Upper lobe of right lung (tissue), 1 donor: ENCODE results near the gene CNGB1. TPM values are rescaled to one million over a fixed set of nuclear protein-coding genes. Genes with fewer than 3 reads are reported as not detected.

Experiments
- ATAC-seq: fragments of 200-7000 bp; cut with Tn5 transposase; one replicate; pipeline ENCODE4 v1.9.1; 2020; ENCODE audit warnings: mild to moderate bottlenecking, moderate library complexity
- DNase-seq: peaks from one replicate; pipeline ENCODE4 v3.0.0-alpha.2; 2020
- H3K27ac ChIP-seq: fragments of 200-600 bp; one replicate; pipeline ENCODE4 v1.8.0; 2022
- H3K27me3 ChIP-seq: fragments of 200-600 bp; one replicate; pipeline ENCODE4 v1.8.0; 2022; ENCODE audit warnings: mild to moderate bottlenecking
- H3K36me3 ChIP-seq: fragments of 200-600 bp; one replicate; pipeline ENCODE4 v1.8.0; 2022
- H3K4me1 ChIP-seq: fragments of 200-600 bp; one replicate; pipeline ENCODE4 v1.8.0; 2022
- H3K4me3 ChIP-seq: fragments of 200-600 bp; one replicate; pipeline ENCODE4 v1.8.0; 2022; ENCODE audit warnings: mild to moderate bottlenecking
- H3K9me3 ChIP-seq: fragments of 200-600 bp; one replicate; pipeline ENCODE4 v1.8.0; 2022
- intact Hi-C: fragments of 100-400 bp; cut with DNase I; formaldehyde crosslinking; loops from one replicate; pipeline ENCODE4 v1.11.0; 2022
- total RNA-seq: library from RNA; stranded (reverse); fragmentation: NEBNext Ultra II Directional; extraction: Animal tissue kit (Norgen Biotek cat#: 25700); gene quantifications from one replicate; pipeline ENCODE4 v1.2.1, GENCODE V29; 2021
- TF ChIP-seq, protein P1 (sequence below): fragments of 200-600 bp; IDR thresholded peaks from one replicate; pipeline ENCODE4 v1.8.0; 2022; ENCODE audit warnings: antibody characterized with exemption
- donor health status: DM: no; HTN: yes; CAD: no; lungs with severe emphysema.

Gene CNGB1
- total RNA-seq, 1 donor from 2014 or later, result not detected

- H3K27ac ChIP-seq, result no peak overlapping the region
These were observed 15.2 kb downstream of the CNGB1 start for GRCh38 chr16:57955572-57956188.

GRCh38 chr16:57953857-57954256 lies 17.1 kb downstream of the CNGB1 start:
- no peak for DNase-seq
- Histone ChIP-seq H3K4me1 (peaks cover 4% of the 10 kb centered on the region), H3K9me3 (no peaks in the 10 kb centered on the region), H3K27ac (no peak overlapping the region), H3K4me3 (no peak overlapping the region), H3K27me3 (no peaks in the 10 kb centered on the region), H3K36me3 (no peaks in the 10 kb centered on the region)
- intact Hi-C loops, result no loop called here
- TF ChIP-seq, protein P1, sequence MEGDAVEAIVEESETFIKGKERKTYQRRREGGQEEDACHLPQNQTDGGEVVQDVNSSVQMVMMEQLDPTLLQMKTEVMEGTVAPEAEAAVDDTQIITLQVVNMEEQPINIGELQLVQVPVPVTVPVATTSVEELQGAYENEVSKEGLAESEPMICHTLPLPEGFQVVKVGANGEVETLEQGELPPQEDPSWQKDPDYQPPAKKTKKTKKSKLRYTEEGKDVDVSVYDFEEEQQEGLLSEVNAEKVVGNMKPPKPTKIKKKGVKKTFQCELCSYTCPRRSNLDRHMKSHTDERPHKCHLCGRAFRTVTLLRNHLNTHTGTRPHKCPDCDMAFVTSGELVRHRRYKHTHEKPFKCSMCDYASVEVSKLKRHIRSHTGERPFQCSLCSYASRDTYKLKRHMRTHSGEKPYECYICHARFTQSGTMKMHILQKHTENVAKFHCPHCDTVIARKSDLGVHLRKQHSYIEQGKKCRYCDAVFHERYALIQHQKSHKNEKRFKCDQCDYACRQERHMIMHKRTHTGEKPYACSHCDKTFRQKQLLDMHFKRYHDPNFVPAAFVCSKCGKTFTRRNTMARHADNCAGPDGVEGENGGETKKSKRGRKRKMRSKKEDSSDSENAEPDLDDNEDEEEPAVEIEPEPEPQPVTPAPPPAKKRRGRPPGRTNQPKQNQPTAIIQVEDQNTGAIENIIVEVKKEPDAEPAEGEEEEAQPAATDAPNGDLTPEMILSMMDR, result no peak
- ATAC-seq, result no peak

More at GRCh38 chr16:57955572-57956188, 15.2 kb downstream of the CNGB1 start:
- Histone ChIP-seq H3K36me3 (no peaks in the 10 kb centered on the region), H3K4me1 (peaks cover 4% of the 10 kb centered on the region), H3K9me3 (no peaks in the 10 kb centered on the region), H3K4me3 (no peak overlapping the region), H3K27me3 (no peaks in the 10 kb centered on the region)
- DNase-seq (peak; percentile 84), ATAC-seq (peak; percentile 73)
- intact Hi-C loops, result no loop called here
- TF ChIP-seq, protein P1, result peak; percentile 16

GRCh38 chr16:57952909-57953308 lies 18.0 kb downstream of the CNGB1 start:
- TF ChIP-seq, protein P1, result no peak
- peak; percentile 78 for ATAC-seq

GRCh38 chr16:57951204-57951960 lies 19.5 kb downstream of the CNGB1 start:
- intact Hi-C loops, result no loop called here
- Histone ChIP-seq H3K4me1 (peaks cover 4% of the 10 kb centered on the region), H3K4me3 (no peak overlapping the region), H3K9me3 (no peaks in the 10 kb centered on the region), H3K27ac (no peak overlapping the region), H3K36me3 (no peaks in the 10 kb centered on the region), H3K27me3 (no peaks in the 10 kb centered on the region)
- no peak for DNase-seq
- ATAC-seq, result no peak
- TF ChIP-seq, protein P1, result no peak

More at GRCh38 chr16:57952909-57953308, 18.0 kb downstream of the CNGB1 start:
- H3K9me3 ChIP-seq, result no peaks in the 10 kb centered on the region
- no peak overlapping the region for H3K4me3 ChIP-seq
- H3K27me3 ChIP-seq, result no peaks in the 10 kb centered on the region
- H3K27ac ChIP-seq, result no peak overlapping the region
- intact Hi-C loops, result no loop called here
- DNase-seq, result peak; percentile 71
- H3K4me1 ChIP-seq, result peaks cover 4% of the 10 kb centered on the region
- H3K36me3 ChIP-seq, result no peaks in the 10 kb centered on the region

DNA sequence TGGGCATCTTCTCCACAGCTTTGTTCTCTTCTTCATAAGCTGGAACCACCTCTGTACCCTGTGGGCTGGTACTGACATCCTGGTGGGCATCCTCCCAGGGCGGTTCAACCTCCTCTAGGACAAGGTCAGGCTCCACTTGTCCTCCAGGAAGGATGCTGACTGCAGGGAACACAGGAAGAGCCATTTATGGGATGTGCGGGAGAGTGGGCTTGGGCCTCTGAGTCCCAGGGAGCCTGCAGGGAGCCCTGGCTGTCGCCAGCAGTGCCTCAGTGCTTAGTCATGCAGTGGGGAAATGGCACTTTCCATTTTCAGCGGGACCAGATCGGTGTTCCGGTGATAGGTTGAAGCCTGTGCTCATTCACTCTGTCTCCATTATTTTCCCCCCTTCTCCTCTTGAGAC lies 20.5 kb downstream of the CNGB1 start:
- Histone ChIP-seq H3K4me3 (no peak overlapping the region), H3K36me3 (no peaks in the 10 kb centered on the region), H3K4me1 (peaks cover 4% of the 10 kb centered on the region), H3K27me3 (no peaks in the 10 kb centered on the region), H3K27ac (no peak overlapping the region), H3K9me3 (no peaks in the 10 kb centered on the region)
- DNase-seq (no peak), ATAC-seq (no peak)
- intact Hi-C loops, result no loop called here
- TF ChIP-seq, protein P1, result no peak
